Endothelial cell of umbilical vein (primary cell): Measurements from ENCODE around the gene PTPRU.

Experiments used
- EZH2 ChIP-seq: IDR thresholded peaks from 2 replicates; pipeline ENCODE4 v1.6.1; 2012; ENCODE audit warnings: borderline replicate concordance, low read depth, mild to moderate bottlenecking, moderate library complexity, low read length, inconsistent platforms; ENCODE audit not compliant: severe bottlenecking
- POLR2AphosphoS5 ChIP-seq: IDR thresholded peaks from 2 replicates; pipeline ENCODE4 v1.6.1; 2012; ENCODE audit warnings: low read depth, mild to moderate bottlenecking, control low read depth, low read length, moderate library complexity; ENCODE audit not compliant: insufficient read depth
- TF ChIP-seq, protein P1 (sequence below), 2 donors: IDR thresholded peaks; 1 replicate in 1 of 2; 2 replicates in 1 of 2; pipeline ENCODE4 v1.5.1; 2011; ENCODE audit warnings: low read length in 2 of 2, mild to moderate bottlenecking in 2 of 2, moderate library complexity in 2 of 2, control low read depth in 1 of 2, inconsistent platforms in 1 of 2, low read depth in 1 of 2; ENCODE audit not compliant: insufficient read depth in 1 of 2; ENCODE audit errors: extremely low read depth in 1 of 2

- TF ChIP-seq, protein P1, sequence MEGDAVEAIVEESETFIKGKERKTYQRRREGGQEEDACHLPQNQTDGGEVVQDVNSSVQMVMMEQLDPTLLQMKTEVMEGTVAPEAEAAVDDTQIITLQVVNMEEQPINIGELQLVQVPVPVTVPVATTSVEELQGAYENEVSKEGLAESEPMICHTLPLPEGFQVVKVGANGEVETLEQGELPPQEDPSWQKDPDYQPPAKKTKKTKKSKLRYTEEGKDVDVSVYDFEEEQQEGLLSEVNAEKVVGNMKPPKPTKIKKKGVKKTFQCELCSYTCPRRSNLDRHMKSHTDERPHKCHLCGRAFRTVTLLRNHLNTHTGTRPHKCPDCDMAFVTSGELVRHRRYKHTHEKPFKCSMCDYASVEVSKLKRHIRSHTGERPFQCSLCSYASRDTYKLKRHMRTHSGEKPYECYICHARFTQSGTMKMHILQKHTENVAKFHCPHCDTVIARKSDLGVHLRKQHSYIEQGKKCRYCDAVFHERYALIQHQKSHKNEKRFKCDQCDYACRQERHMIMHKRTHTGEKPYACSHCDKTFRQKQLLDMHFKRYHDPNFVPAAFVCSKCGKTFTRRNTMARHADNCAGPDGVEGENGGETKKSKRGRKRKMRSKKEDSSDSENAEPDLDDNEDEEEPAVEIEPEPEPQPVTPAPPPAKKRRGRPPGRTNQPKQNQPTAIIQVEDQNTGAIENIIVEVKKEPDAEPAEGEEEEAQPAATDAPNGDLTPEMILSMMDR (IDR thresholded peaks at IDR 0.05; ENCODE audit: extremely low read depth in 1 of 2, insufficient read depth in 1 of 2, low read depth in 1 of 2, low read length in 2 of 2): no peak
- TF ChIP-seq POLR2AphosphoS5: no peak
- TF ChIP-seq EZH2: no peak
Measured at GRCh38 chr1:29315876-29316275, 79.6 kb downstream of the PTPRU start.
